K562 (cell line): ENCODE measurements around the gene PDIA5. TPM values are rescaled to one million over a fixed set of nuclear protein-coding genes. Genes with fewer than 3 reads are reported as not detected.

Experiments used
- ARID1B ChIP-seq: fragments of 450-650 bp; IDR thresholded peaks from 2 replicates; pipeline ENCODE4 v1.6.1; 2016; ENCODE audit warnings: antibody characterized with exemption, mild to moderate bottlenecking, inconsistent platforms
- CBX3 ChIP-seq, 2 experiments: IDR thresholded peaks; 1 replicate in 1 of 2; 2 replicates in 1 of 2; pipeline ENCODE4 v1.6.1; 2012; ENCODE audit warnings: inconsistent platforms in 2 of 2, low read length in 2 of 2, borderline replicate concordance in 1 of 2, control low read depth in 1 of 2
- ESRRA ChIP-seq: fragments of 450-650 bp; IDR thresholded peaks from 2 replicates; pipeline ENCODE4 v1.6.1; 2014; ENCODE audit warnings: low read depth, mild to moderate bottlenecking, moderate library complexity, borderline replicate concordance
- ESRRB ChIP-seq: fragments of 250-450 bp; sonication (Bioruptor Pico); IDR thresholded peaks from 2 replicates; pipeline ENCODE4 v1.5.0; 2020; ENCODE audit warnings: mild to moderate bottlenecking, moderate library complexity, borderline replicate concordance
- ETV5 ChIP-seq: sonication (generic); formaldehyde crosslinking; IDR thresholded peaks from 2 replicates; pipeline ENCODE4 v1.4.0; 2020; ENCODE audit warnings: low read depth, mild to moderate bottlenecking, missing genetic modification reagents
- FOS ChIP-seq: IDR thresholded peaks from 3 replicates; pipeline ENCODE4 v1.6.1; 2011; ENCODE audit not compliant: insufficient read length; ENCODE audit errors: extremely low read depth
- GTF2F1 ChIP-seq: IDR thresholded peaks from 2 replicates; pipeline ENCODE4 v1.6.1; 2011; ENCODE audit warnings: low read depth, low read length, improper control_type of control experiment
- KAT7 ChIP-seq: sonication (generic); formaldehyde crosslinking; IDR thresholded peaks from 2 replicates; pipeline ENCODE4 v1.8.0; 2022; ENCODE audit warnings: missing genetic modification reagents, mild to moderate bottlenecking, borderline replicate concordance
- KDM2B ChIP-seq: fragments of 250-450 bp; sonication (Bioruptor Pico); IDR thresholded peaks from 2 replicates; pipeline ENCODE4 v1.8.0; 2021; ENCODE audit warnings: mild to moderate bottlenecking, moderate library complexity
- KDM5B ChIP-seq: fragments of 200-600 bp; sonication (generic); IDR thresholded peaks from 2 replicates; pipeline ENCODE4 v1.6.1; 2012; ENCODE audit warnings: low read depth, mild to moderate bottlenecking, moderate library complexity, low read length, control low read depth, inconsistent platforms; ENCODE audit not compliant: insufficient replicate concordance
- MAZ ChIP-seq, 2 experiments: fragments of 450-650 bp in 1 of 2; sonication (generic) in 1 of 2; formaldehyde crosslinking; IDR thresholded peaks in 1 of 2; conservative IDR thresholded peaks in 1 of 2; 2 replicates each; pipeline versions ENCODE4 v1.4.0 to v1.5.0; 2020; ENCODE audit warnings: mild to moderate bottlenecking in 1 of 2, missing genetic modification reagents in 1 of 2
- MYC ChIP-seq, 2 experiments: fragments of 250-450 bp in 1 of 2; sonication (Bioruptor Pico) in 1 of 2; IDR thresholded peaks; 2 replicates each; pipeline versions ENCODE4 v1.5.1 to v1.6.1; 2012 to 2021; ENCODE audit warnings: low read depth in 2 of 2, borderline replicate concordance in 1 of 2, improper control_type of control experiment in 1 of 2, low read length in 1 of 2, mild to moderate bottlenecking in 1 of 2, moderate library complexity in 1 of 2
- NFE2L1 ChIP-seq: fragments of 450-650 bp; IDR thresholded peaks from 2 replicates; pipeline ENCODE4 v1.6.1; 2016; ENCODE audit warnings: missing genetic modification characterization, low read depth, mild to moderate bottlenecking, missing compliant biosample characterization, moderate library complexity, borderline replicate concordance
- NFXL1 ChIP-seq: fragments of 450-650 bp; formaldehyde crosslinking; IDR thresholded peaks from 2 replicates; pipeline ENCODE4 v1.4.0; 2021; ENCODE audit warnings: mild to moderate bottlenecking
- POU5F1 ChIP-seq: fragments of 150-350 bp; IDR thresholded peaks from 2 replicates; pipeline ENCODE4 v1.6.1; 2014; ENCODE audit warnings: borderline replicate concordance, low read length, low read depth, mild to moderate bottlenecking; ENCODE audit not compliant: partially characterized antibody
- PTTG1 ChIP-seq: fragments of 450-650 bp; IDR thresholded peaks from 2 replicates; pipeline ENCODE4 v1.6.1; 2016; ENCODE audit warnings: low read depth, mild to moderate bottlenecking, missing genetic modification characterization, missing compliant biosample characterization
- RBM14 ChIP-seq: fragments of 200-400 bp; formaldehyde crosslinking; IDR thresholded peaks from 2 replicates; pipeline ENCODE4 v1.6.1; 2018; ENCODE audit warnings: low read depth, mild to moderate bottlenecking, low read length, moderate library complexity, borderline replicate concordance; ENCODE audit not compliant: insufficient read depth
- SREBF2 ChIP-seq: sonication (generic); formaldehyde crosslinking; IDR thresholded peaks from 2 replicates; pipeline ENCODE4 v1.4.0; 2020; ENCODE audit warnings: mild to moderate bottlenecking, missing genetic modification reagents
- ZBTB7A ChIP-seq: IDR thresholded peaks from 2 replicates; pipeline ENCODE4 v1.6.1; 2011; ENCODE audit warnings: low read depth, mild to moderate bottlenecking, low read length, moderate library complexity, borderline replicate concordance; ENCODE audit not compliant: control insufficient read depth
- polyA plus RNA-seq, 8 experiments: library from polyadenylated mRNA; depleted of rRNA in 4 of 8; stranded (reverse) in 5 of 8; unstranded in 3 of 8; fragments of >200 nt; fragmentation: Nextera tagmentation in 2 of 8; fragmentation: Illumina TruSeq in 1 of 8; extraction: Ambion mirVana in 2 of 8; extraction: Trizol in 1 of 8; gene quantifications; 2 replicates each; pipeline versions ENCODE4 v1.2.1 to v1.2.3, GENCODE V29; 2011 to 2014; ENCODE audit warnings: inconsistent platforms in 1 of 8, missing spikeins in 1 of 8
- total RNA-seq, 7 experiments: library from RNA; depleted of rRNA in 6 of 7; stranded (reverse); fragments of >200 nt in 6 of 7; fragmentation: Illumina TruSeq in 2 of 7; extraction: Trizol in 2 of 7; gene quantifications; 2 replicates each; pipeline versions ENCODE4 v1.2.1 to v1.2.3, GENCODE V29; 2011 to 2021; ENCODE audit warnings: low replicate concordance in 1 of 7
- TF ChIP-seq, protein P1 (sequence below): fragments of 450-650 bp; formaldehyde crosslinking; IDR thresholded peaks from 2 replicates; pipeline ENCODE4 v1.4.0; 2022; ENCODE audit warnings: missing genetic modification characterization
- TF ChIP-seq, protein P2 (sequence below): IDR thresholded peaks from 3 replicates; pipeline ENCODE4 v1.6.1; 2011; ENCODE audit warnings: borderline replicate concordance, mild to moderate bottlenecking, moderate library complexity; ENCODE audit not compliant: insufficient read length; ENCODE audit errors: extremely low read depth

PDIA5 gene
- total and polyA plus RNA-seq, 9 of the 15 experiments (the other 6 are each of a cell fraction or from before 2014, with no cell fraction given) = 3.4 to 31.8 (median 19.6) TPM

DNA sequence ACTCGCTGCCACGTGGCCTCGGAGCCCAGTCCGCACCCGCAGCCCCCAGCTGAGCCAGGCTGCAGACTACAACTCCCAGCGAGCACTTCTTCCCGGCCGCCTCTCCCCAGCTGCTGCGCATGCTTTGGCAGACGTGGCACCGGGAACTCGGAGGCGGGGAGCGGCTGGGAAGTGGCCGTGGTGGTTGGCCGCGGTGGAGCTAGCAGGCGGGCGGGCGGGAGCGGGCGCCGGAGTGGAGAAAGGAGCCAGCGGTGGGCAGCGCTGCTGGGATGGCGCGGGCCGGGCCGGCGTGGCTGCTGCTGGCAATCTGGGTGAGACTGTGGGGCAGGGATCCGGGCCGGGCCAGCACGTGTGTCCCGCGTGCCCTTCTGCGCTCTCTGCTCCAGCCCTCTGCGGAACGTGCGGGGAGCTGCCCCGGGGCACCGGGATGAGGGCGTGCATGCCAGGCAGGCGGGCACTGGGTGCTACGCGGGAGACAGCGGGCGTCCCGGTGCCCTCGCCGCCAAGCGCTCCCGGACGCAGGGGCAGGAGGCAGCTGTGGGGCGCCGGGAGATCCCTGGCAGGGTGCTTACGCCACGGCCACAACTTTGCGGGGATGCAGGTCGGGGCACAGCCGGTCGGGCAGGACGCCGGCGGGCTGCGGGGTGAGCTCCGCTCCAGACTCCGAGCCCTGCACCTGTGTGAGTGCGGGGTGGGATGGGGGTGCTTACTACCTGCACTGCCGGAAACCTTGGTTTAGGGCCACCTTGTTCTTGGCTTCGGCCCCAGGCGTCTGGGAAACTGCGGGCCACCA is at the start of gene PDIA5 (continued):
- no peak for TF ChIP-seq FOS
- no peak for TF ChIP-seq KDM2B (CRISPR knock-in tag)
- no peak for TF ChIP-seq PTTG1 (tag)
- TF ChIP-seq KDM5B = peak; percentile 66
- TF ChIP-seq ARID1B = no peak
- TF ChIP-seq RBM14 = no peak
- 0 out of 2 replicates have a peak, but pooled peaks have one; percentile 35 for TF ChIP-seq ZBTB7A
- TF ChIP-seq ETV5 (CRISPR knock-in tag) = 0 out of 2 replicates have a peak, but pooled peaks have one; percentile 18
- TF ChIP-seq, protein P1, sequence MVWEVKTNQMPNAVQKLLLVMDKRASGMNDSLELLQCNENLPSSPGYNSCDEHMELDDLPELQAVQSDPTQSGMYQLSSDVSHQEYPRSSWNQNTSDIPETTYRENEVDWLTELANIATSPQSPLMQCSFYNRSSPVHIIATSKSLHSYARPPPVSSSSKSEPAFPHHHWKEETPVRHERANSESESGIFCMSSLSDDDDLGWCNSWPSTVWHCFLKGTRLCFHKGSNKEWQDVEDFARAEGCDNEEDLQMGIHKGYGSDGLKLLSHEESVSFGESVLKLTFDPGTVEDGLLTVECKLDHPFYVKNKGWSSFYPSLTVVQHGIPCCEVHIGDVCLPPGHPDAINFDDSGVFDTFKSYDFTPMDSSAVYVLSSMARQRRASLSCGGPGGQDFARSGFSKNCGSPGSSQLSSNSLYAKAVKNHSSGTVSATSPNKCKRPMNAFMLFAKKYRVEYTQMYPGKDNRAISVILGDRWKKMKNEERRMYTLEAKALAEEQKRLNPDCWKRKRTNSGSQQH (CRISPR knock-in tag) = no peak
- peak in 1 of 2 experiments; percentile 59; a peak in 1 of 3 replicates for TF ChIP-seq CBX3 (IDR thresholded peaks at IDR 0.05; ENCODE audit: borderline replicate concordance in 1 of 2, low read length in 2 of 2)
- no peak for TF ChIP-seq GTF2F1
- no peak for TF ChIP-seq NFXL1 (CRISPR knock-in tag)
- peak; percentile 45 for TF ChIP-seq ESRRA
- TF ChIP-seq SREBF2 = no peak
- no peak for TF ChIP-seq ESRRB (CRISPR knock-in tag)
- TF ChIP-seq MAZ (CRISPR knock-in tag; conservative IDR thresholded peaks at IDR 0.05 in 1 of 2, IDR thresholded peaks at IDR 0.05 in 1 of 2) = peak; percentile 36 to 69
- TF ChIP-seq, protein P2, sequence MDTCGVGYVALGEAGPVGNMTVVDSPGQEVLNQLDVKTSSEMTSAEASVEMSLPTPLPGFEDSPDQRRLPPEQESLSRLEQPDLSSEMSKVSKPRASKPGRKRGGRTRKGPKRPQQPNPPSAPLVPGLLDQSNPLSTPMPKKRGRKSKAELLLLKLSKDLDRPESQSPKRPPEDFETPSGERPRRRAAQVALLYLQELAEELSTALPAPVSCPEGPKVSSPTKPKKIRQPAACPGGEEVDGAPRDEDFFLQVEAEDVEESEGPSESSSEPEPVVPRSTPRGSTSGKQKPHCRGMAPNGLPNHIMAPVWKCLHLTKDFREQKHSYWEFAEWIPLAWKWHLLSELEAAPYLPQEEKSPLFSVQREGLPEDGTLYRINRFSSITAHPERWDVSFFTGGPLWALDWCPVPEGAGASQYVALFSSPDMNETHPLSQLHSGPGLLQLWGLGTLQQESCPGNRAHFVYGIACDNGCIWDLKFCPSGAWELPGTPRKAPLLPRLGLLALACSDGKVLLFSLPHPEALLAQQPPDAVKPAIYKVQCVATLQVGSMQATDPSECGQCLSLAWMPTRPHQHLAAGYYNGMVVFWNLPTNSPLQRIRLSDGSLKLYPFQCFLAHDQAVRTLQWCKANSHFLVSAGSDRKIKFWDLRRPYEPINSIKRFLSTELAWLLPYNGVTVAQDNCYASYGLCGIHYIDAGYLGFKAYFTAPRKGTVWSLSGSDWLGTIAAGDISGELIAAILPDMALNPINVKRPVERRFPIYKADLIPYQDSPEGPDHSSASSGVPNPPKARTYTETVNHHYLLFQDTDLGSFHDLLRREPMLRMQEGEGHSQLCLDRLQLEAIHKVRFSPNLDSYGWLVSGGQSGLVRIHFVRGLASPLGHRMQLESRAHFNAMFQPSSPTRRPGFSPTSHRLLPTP = no peak
- TF ChIP-seq KAT7 (CRISPR knock-in tag) = no peak
- TF ChIP-seq POU5F1 = no peak
- TF ChIP-seq NFE2L1 = no peak
- TF ChIP-seq MYC (IDR thresholded peaks at IDR 0.05; ENCODE audit: low read depth, low read length) = peak; percentile 96
- no peak for TF ChIP-seq MYC (CRISPR knock-in tag; IDR thresholded peaks at IDR 0.05; ENCODE audit: borderline replicate concordance, low read depth)
